ENCODE measurements around the gene BOD1L1.

The BOD1L1 gene

DNA sequence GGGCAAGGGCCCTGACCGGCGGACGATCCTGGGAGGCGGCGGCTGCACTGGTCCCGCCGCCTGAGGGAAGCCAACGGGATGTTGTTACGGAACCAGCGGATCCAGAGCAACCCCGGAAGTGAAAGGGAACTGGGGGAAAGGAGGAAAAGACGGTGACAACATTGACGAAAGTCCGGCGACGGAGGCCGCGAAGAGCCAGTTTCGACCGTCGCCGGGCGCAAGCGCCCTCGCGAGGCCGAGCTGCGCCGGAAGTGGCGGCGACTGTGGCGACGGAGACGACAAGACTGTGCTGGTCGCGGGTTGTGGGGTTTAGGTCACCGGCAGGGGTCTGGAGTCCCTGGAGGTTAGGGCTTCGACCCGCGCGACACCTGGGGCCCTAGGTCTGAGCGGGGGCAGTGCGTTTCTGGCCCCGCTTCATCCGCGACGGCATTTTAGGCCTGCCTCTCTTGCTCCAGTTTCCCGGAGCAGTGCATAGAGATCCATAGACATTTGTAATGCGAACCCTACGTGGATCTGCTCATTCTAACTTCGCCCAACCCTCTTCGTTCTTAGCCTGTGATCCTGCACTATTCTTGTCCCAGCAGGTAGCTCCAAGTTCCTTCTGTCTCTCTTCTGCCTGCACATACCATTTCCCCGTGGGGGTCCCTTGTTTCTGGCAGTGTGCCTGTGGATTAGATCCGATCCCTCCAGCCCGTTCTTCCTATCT, at the start of gene BOD1L1:
Gene BOD1L1, minus strand, starts transcription at position 120 of the 706 bp plus-strand sequence. CDS start 138 bp downstream, outside the sequence.
- DNase-seq = peak; percentile 92
- in situ Hi-C loops (cut with MboI; ENCODE audit: low pct_unique_long_range_greater_than_20kb, low sequenced_read_pairs) = no loop called here

DNA sequence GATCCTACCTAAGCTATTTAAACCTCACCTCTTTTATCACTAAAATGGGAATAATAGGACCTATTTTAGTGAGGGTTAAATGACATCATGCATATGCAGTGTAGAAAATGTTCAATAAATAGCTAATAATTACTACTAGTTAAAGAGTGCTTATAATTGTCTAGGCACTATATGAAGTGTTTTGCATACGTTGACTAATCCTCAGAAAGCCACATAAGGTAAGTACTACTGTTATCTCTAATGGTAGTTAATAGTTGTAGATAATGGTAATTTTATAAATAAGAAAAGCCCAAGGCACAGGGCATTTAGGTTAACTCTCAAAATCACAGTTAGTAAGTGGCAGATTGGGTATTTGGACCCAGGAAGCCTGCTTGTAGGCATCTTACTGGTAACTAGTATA, 47.4 kb upstream of the BOD1L1 start:
- DNase-seq = no peak
- in situ Hi-C loops (cut with MboI; ENCODE audit: low pct_unique_long_range_greater_than_20kb, low sequenced_read_pairs) = no loop called here

DNA sequence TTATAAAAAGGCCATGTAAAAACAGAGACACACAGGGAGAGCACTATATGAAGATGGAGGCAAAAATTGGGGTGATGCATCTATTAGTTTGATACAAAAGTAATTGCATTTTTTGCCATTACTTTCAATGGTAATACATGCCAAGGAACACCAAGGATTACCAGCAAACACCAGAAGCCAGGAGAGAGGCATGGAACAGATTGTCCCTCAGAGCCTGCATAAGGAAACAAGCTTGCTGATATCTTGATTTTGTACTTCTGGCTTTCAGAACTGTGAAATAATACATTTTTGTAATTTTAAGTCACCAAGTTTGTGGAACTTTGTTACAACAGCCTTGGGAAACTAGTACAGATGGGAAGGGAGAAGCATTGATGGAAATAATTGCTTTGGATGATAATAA, 45.6 kb upstream of the BOD1L1 start:
- no peak for DNase-seq
- in situ Hi-C loops (cut with MboI; ENCODE audit: low pct_unique_long_range_greater_than_20kb, low sequenced_read_pairs) = no loop called here

DNA sequence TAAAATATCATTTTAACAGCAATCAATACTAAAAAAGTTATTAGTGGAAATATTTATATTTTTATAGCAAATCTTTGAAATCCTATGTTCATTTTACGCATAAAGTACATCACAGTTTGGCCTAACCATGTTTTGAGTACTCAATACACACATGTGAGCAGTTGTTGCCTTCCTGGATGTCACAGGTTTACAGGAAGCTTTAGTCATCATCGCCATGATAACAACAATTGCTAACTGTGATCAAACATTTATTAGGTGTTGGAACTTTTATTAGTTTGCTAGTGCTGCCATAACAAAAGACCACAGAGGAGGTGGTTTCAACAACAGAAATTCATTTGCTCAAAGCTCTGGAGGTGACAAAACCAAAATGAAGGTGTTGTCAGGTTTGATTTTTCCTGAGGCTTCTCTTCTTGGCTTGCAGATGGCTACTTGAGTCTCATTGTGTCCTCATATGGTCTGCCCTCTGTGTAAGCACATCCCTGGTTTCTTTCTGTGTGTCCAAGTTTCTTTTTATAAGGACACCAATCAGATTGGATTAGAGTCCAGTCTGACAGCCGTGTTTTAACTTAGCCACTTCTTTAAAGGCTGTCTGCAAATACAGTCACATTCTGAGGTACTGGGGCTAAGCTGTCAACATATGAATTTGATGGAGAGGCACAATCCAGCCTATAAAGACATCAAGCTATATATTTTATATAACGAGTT, 43.1 kb upstream of the BOD1L1 start:
- DNase-seq = no peak
- in situ Hi-C loops (cut with MboI; ENCODE audit: low pct_unique_long_range_greater_than_20kb, low sequenced_read_pairs) = no loop called here

DNA sequence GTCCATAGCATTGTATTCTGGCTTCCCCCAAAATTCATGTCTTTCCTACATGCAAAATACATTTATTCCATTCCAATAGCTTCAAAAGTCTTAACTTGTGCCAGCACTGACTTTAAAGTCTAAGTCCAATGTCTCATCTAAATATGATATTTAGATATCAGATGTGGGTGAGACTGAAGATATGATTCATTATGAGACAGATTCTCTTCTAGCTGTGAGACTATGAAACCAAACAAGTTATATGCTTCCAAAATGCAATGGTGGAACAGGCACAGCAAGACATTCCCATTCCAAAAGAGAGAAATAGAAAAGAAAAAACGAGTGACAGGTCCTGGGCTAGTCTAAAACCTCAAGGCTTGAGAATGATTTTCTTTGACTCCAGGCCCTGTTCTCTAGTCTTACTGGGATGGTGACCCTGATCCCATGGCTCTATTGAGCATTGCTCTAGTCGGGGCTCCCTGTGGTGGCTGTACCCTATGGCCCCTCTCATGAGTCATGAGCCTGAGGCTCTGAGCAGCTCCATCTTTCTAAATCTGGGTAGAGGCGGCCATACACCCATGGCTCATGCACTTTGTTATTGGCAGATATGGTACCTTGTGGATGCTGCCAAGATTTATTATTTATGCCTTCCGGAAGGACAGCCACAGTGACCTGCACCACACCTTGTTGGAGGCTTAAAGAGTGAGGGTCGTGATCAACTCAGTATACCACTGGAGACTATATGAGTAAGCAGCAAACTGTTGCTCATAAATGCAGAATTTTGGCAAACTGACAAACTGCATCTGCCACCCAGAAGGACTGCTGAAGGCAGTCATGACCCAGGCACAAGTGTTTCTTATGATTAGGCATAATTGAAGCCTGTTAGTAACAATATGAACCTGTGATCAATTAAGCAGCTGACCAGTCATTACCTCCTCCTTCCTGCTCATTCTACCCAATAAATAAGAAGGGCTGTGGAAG, 38.5 kb upstream of the BOD1L1 start:
- DNase-seq = no peak
- in situ Hi-C loops (cut with MboI; ENCODE audit: low pct_unique_long_range_greater_than_20kb, low sequenced_read_pairs) = no loop called here

DNA sequence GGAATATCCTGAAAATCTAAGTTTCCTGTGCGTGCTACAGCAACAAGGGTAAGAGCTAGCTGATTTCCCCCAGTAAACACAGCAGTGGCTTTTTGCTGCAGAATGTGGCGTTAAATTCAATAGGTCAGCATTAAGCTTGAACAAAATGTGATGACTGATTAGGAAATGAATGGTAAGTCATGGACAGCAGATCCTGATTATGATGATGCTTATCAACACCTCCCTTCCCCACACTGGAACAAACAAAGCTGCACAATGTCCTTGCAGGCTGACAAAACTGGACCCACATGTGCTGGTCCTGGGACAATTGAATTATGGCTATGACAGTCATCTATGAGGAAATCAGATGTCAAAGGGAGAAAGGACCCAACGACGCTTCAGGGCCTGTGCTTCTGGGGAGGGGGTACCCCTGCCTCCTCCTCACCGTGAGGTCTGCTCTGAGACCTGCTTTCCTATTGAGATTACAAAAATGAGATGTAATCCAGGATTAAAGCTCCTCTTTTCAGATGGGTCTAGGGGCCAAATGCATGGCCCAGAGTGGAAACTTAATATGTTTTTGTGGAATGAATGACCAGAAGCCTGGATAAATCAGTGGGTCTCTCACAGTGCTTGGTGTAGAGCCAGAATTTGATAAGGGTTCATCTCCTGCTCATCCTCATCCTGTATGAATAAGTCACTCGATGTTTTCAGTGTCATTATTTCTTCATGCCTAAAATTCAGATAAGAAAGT, 32.0 kb upstream of the BOD1L1 start:
- in situ Hi-C loops (cut with MboI; ENCODE audit: low pct_unique_long_range_greater_than_20kb, low sequenced_read_pairs) = no loop called here
- DNase-seq = no peak

DNA sequence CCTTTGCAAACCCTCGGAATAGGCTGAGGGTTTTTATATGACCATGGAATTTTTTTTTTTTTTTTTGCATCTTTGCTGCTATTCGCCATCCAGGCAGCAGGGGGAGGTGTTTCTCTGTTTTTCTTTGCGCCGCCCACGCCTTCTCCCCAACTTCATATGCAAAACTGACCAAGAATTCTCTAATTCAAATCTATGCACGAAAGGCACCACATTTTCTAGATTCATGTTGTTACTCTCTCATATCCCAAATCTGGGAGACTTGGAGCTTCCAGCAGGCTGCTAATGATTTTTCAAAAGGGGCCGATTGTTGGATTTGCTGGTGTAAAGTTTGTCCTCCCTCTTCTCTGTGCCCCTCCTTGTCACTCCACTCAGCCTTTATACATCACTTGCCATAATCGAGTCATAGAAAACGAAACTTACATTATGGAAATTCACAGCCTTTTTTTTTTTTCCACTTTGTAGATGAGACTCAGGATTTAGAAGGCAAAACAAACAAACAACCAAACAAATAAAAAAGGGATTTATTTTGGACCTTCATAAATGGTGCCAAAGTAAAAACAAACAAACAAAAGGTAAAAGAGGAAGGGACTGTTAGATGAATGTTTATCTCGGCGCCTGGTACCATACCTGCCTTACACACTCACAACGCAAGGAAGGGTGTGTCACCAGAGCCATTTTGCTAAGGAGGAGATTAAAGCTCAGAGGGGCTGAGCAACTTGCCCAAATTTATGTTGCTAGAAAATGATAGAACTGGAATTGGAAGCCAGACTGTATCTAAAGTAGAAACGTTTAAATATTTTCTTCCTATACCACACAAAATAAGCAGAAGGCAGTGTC, 29.3 kb upstream of the BOD1L1 start:
- in situ Hi-C loops (cut with MboI; ENCODE audit: low pct_unique_long_range_greater_than_20kb, low sequenced_read_pairs) = no loop called here
- peak; percentile 90 for DNase-seq

DNA sequence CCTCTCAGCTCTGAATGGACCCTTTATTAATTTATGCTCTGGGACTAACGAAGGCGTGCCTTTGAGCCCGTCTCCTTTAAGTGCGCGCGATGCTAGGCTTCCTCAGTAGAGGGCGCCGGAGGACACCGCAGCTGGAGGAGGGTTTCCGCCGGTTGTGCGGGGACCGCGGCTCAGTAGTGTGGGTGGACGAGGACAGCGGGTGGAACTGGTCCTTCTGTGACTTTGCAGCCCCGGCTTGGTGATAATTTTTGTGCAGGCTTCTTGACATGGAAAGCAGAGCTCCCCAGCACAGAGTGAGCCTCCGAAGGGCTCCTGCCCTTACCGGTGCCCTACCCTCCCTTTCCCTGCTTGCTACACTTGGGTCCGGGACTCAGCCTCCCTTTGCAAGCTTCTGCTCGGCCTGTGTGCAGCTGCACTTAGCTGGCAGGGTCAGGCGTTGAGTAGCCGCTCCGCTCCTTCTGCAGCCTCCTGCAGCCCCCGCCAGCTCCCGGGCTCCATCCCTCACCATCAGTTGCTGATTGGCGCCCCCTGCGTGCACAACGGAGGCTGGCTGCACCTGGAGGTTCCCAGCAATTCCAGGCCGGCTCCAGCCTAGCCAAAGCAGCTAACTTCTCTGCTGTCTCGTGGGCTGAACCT, 26.8 kb upstream of the BOD1L1 start:
- peak; percentile 75 for DNase-seq
- in situ Hi-C loops (cut with MboI; ENCODE audit: low pct_unique_long_range_greater_than_20kb, low sequenced_read_pairs) = no loop called here

DNA sequence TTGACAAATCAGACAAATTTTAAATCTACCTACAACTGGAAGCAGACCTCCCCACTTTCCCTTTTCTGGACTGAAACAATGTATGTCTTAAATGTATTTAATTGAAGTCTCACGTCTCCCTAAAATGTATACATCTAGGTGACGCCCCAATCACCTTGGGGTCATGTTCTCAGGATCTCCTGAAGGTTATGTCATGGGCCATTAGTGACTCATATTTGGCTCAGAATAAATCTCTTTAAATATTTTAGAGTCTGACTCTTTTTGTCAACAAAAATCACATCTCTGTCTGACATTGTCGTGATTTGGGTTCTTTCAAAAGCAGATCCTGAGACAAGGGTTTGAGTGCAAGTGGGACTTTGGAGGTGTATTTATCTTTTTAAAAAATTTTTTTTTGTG, 26.2 kb upstream of the BOD1L1 start:
- in situ Hi-C loops (cut with MboI; ENCODE audit: low pct_unique_long_range_greater_than_20kb, low sequenced_read_pairs) = no loop called here
- no peak for DNase-seq

DNA sequence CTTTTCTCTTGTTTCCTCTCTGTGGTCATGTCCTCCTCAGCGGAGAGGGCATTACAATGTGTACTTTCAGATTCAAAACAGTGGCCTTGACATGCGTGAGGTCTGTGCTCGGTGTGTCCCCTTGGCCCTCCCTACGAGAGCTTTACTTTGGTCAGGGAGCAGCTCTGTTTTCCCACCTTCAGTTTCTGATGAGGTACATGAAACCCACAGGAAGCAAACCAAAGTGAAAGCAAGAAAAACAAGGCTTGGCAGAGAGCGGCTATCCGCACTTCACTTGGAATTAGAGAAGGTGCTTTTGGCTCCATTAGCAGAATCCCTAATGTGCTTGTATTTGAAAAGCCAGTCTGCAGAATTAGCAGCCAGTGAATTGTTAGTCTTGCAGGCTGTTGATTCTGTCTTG, 19.5 kb upstream of the BOD1L1 start:
- DNase-seq = no peak
- in situ Hi-C loops (cut with MboI; ENCODE audit: low pct_unique_long_range_greater_than_20kb, low sequenced_read_pairs) = no loop called here

DNA sequence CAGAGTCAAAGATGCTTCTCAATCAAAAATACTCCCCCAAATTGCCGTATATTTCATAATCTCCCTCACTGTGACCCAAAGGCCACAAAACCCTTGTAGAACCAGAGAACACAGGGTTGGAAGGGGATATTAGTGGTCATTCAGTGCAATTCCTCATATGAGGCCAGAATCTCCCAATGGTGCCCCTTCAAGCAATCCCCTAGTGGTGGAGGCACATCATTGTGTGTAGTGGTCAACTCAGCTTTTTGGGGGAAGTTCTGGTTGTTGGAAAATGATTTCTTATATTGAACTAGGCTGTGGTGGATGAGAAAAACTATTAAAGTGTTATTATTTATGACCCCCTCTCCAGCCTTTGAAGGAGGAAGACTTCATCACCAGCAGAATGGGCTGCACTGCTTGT, 17.6 kb upstream of the BOD1L1 start:
- no peak for DNase-seq

DNA sequence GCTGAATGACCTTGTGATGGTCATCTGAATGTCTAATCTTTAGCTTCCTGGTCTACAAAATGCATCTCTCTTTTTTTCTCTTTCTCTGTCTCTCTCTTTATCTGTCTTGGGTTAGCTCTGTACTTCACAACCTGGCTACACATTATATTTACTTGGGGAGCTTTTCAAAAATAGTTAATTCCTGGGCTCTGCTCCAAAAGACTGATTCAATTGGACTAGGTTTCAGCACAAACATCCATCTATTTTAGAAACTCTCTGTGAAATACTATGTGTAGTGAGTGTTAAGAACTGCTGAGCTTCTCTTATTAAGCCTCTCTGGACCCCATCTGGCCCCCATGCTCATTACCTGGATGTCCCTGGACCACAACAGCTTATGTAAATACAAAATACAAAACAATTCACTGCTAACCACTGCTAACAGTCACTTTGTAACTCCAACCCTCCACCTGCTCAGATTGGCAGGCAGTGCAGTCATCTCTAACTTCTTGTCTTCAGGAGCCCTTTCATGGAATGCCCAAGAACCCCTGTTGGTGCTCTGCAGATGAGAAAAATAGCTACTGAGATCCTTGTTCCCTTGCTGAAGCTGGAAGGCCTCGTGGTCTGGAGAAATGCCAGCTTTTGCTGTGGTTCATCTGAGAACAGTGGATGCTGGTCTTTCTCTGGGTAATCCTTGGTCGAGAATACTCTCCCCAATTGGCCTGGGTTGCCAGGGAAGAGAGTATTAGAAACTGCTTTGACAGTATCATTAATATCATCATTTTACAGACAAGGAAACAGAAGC, 14.8 kb upstream of the BOD1L1 start:
- DNase-seq = no peak
- in situ Hi-C loops (cut with MboI; ENCODE audit: low pct_unique_long_range_greater_than_20kb, low sequenced_read_pairs) = no loop called here

More for the DNA sequence above, 17.6 kb upstream of the BOD1L1 start:
- in situ Hi-C loops (cut with MboI; ENCODE audit: low pct_unique_long_range_greater_than_20kb, low sequenced_read_pairs) = no loop called here

DNA sequence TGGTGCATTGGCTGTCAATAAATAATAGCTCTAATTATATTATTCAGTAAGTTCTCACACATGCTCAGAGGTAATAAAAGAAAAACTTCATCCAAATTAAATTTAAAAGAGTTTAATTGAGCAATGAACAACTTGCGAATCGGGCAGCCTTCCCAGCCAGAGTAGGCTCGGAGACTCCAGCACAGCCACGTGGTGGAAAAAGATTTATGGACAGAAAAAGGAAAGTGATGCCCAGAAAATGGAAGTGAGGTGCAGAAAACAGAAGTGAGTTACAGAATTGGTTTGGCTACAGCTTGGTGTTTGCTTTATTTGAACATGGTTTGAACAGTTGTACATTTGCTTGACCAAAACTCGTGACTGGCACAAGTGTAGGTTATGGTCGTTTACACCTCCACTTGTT, 13.6 kb upstream of the BOD1L1 start:
- no peak for DNase-seq
- in situ Hi-C loops (cut with MboI; ENCODE audit: low pct_unique_long_range_greater_than_20kb, low sequenced_read_pairs) = no loop called here

DNA sequence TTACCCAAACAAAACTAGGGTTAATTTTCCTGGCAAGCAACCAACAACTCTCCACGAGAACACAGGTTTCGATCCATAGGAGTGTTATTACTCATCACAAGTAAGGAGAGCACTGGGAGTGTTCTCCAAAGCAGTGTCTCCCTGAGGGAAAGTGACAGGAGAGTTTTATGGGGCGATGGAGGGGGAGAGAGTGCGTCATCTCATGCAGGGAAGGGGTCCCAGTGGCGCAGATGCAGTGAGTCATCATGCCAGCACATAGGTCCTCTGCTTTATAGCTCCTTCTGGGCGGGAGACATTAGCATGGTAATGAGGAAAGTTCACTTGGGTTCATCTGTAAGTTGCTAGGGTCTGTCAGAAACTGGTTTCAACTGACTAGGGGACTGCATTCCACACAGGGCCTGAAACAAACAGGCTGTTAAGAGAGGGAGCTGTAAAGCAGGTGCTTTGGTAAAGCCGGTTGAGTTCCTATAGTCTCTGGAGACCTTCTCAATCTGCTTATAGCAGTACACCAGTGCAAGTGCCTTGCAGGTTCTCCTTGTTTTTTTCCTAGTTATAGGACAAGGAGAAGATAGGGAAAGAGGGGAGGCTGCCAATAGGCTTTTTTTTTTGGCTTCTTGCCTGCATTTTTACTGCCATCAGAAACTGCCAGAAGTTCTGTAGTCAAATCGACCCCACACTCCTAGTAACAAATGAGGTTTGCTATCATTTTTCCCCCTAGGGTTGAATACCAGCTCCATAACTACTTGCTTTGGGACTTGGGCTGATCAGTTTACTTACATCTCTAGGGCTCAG, 12.8 kb upstream of the BOD1L1 start:
- in situ Hi-C loops (cut with MboI; ENCODE audit: low pct_unique_long_range_greater_than_20kb, low sequenced_read_pairs) = no loop called here
- no peak for DNase-seq

DNA sequence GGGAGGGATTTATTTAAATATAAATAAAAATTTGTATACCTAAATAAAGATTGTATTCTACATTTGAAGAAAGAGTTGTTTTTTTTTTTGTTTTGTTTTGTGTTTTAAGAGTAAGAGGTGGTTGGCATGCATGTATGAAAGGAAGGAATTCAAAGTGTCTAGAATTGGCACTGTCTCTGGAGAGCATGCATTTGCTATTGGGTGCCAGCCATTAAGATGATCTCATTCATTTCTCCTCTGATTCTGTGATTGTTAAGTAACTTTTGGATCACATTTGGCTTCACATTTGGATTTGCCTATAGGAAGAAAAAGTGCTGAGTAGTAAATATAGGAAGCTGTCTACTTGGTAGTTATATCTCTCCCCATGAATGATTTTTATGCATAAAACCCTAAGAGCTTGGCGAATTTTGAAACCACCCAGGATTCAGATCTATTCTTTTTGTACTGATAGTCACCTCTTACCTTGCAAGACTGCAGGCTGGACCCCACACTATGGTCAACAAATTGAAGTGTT, 7.8 kb upstream of the BOD1L1 start:
- in situ Hi-C loops (cut with MboI; ENCODE audit: low pct_unique_long_range_greater_than_20kb, low sequenced_read_pairs) = no loop called here
- no peak for DNase-seq

DNA sequence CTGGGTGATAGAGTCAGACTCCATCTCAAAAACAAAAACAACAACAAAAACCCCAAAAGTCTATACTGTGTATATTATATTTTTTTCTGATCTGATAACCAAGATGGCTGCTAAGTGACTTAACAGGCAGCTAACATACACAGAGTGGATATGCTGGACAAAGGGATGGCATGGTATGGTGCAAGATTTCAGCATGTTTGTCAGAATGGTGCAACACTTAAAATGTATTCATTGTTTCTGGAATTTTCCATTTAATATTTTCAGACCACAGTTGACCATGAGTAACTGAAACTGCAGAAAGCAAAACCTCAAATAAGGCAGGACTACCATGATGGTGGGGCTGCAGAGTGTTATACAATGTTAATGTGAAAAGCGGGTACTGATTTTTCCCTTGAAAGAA, 6.1 kb upstream of the BOD1L1 start:
- DNase-seq = no peak
- in situ Hi-C loops (cut with MboI; ENCODE audit: low pct_unique_long_range_greater_than_20kb, low sequenced_read_pairs) = no loop called here
